ENCODE data around the gene MSH2. TPM values are rescaled to one million over a fixed set of nuclear protein-coding genes. Genes with fewer than 3 reads are reported as not detected.
"Not testable (repeated sequence)": the region's sequence is repeated elsewhere in the genome, so short reads cannot be mapped to it uniquely, and the experiment has no call there.

Gene MSH2
- total and polyA plus RNA-seq, 2 donors (not counting 3 experiments of a cell fraction or from before 2014, with no cell fraction given): 9.7 to 30.5 TPM

GRCh38 chr2:47452761-47453160 lies 49.8 kb downstream of the MSH2 start:
- H3K9me1 ChIP-seq (replicated peaks; ENCODE audit: control insufficient read depth, extremely low read depth, insufficient read depth, low read length): no peaks in the 10 kb centered on the region
- H2AFZ ChIP-seq (ENCODE audit: low read depth, low read length): no peak overlapping the region
- peaks cover 0 to 3% of the 10 kb centered on the region in 2 experiments for H3K36me3 ChIP-seq (ENCODE audit: control insufficient read depth in 2 of 2, extremely low read depth in 1 of 2, insufficient read depth in 2 of 2, low read length in 2 of 2)
- POLR2A ChIA-PET: interaction anchor here (0.6 kb wide), 1 partner anchor 337 kb away, joined by 3 read pairs; no protein-coding TSS in a partner anchor
- H3K9ac ChIP-seq (replicated peaks; ENCODE audit: extremely low read depth, insufficient read depth, low read length): no peak overlapping the region
- CTCF ChIA-PET: no interaction called here
- H3K27me3 ChIP-seq (ENCODE audit: control insufficient read depth in 2 of 2, insufficient read depth in 2 of 2, low read length in 2 of 2): no peaks in the 10 kb centered on the region
- no peaks in the 10 kb centered on the region for H4K20me1 ChIP-seq (replicated peaks; ENCODE audit: control insufficient read depth, extremely low read depth, insufficient read depth, low read length)
- FAIRE-seq (peak; percentile 21), DNase-seq (ENCODE audit: low read depth, low spot score) (no peak)
- no peaks in the 10 kb centered on the region for H3K9me3 ChIP-seq (replicated peaks; ENCODE audit: control insufficient read depth, insufficient read depth, low read length)
- dilution Hi-C loops (cut with MboI; ENCODE audit: extremely low pct_ligation_motif_present, low sequenced_read_pairs) (no loop called here), intact Hi-C loops (cut with micrococcal nuclease) (no loop called here)
- BruUV-seq (replicated peaks): no TSS peak
- no peaks in the 10 kb centered on the region for H3K4me1 ChIP-seq (ENCODE audit: control insufficient read depth, extremely low read depth, insufficient read depth, low read length)
- TF ChIP-seq GATA2 (IDR thresholded peaks at IDR 0.05; ENCODE audit: insufficient read depth, insufficient read length, low read depth, low read length): no peak
- TF ChIP-seq, protein P1, sequence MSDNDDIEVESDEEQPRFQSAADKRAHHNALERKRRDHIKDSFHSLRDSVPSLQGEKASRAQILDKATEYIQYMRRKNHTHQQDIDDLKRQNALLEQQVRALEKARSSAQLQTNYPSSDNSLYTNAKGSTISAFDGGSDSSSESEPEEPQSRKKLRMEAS (IDR thresholded peaks at IDR 0.05; ENCODE audit: insufficient read depth, insufficient read length): no peak
- TF ChIP-seq POLR2AphosphoS5 (IDR thresholded peaks at IDR 0.05; ENCODE audit: insufficient read depth, low read depth, low read length): no peak
- no peak for TF ChIP-seq MYC (IDR thresholded peaks at IDR 0.05; ENCODE audit: low read depth, low read length)
- TF ChIP-seq FOS (IDR thresholded peaks at IDR 0.05; ENCODE audit: borderline replicate concordance, insufficient read depth, low read length): no peak
- no peak for TF ChIP-seq POLR2A (IDR thresholded peaks at IDR 0.05; ENCODE audit: low read depth, low read length)
- TF ChIP-seq EZH2 (IDR thresholded peaks at IDR 0.05; ENCODE audit: borderline replicate concordance, low read depth, low read length, severe bottlenecking): no peak
- TF ChIP-seq JUN (IDR thresholded peaks at IDR 0.05; ENCODE audit: borderline replicate concordance, insufficient read depth, insufficient read length, low read depth): no peak
- TF ChIP-seq, protein P2, sequence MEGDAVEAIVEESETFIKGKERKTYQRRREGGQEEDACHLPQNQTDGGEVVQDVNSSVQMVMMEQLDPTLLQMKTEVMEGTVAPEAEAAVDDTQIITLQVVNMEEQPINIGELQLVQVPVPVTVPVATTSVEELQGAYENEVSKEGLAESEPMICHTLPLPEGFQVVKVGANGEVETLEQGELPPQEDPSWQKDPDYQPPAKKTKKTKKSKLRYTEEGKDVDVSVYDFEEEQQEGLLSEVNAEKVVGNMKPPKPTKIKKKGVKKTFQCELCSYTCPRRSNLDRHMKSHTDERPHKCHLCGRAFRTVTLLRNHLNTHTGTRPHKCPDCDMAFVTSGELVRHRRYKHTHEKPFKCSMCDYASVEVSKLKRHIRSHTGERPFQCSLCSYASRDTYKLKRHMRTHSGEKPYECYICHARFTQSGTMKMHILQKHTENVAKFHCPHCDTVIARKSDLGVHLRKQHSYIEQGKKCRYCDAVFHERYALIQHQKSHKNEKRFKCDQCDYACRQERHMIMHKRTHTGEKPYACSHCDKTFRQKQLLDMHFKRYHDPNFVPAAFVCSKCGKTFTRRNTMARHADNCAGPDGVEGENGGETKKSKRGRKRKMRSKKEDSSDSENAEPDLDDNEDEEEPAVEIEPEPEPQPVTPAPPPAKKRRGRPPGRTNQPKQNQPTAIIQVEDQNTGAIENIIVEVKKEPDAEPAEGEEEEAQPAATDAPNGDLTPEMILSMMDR (IDR thresholded peaks at IDR 0.05; ENCODE audit: extremely low read depth in 1 of 2, insufficient read depth in 1 of 2, low read depth in 1 of 2, low read length in 2 of 2): no peak
- no peak overlapping the region for H3K4me2 ChIP-seq (ENCODE audit: insufficient read depth, low read length)
- H3K79me2 ChIP-seq (ENCODE audit: control insufficient read depth, insufficient read depth, low read length): no peaks in the 10 kb centered on the region
- H3K27ac ChIP-seq (ENCODE audit: insufficient read depth, low read depth, low read length): no peak overlapping the region
- H3K4me3 ChIP-seq (replicated peaks in 1 of 3; ENCODE audit: insufficient read depth in 1 of 3, low read depth in 1 of 3, low read length in 3 of 3): no peak overlapping the region

- intact Hi-C loops (cut with micrococcal nuclease); H3K27me3 ChIP-seq (ENCODE audit: control insufficient read depth in 2 of 2, insufficient read depth in 2 of 2, low read length in 2 of 2); H4K20me1 ChIP-seq (replicated peaks; ENCODE audit: control insufficient read depth, extremely low read depth, insufficient read depth, low read length); dilution Hi-C loops (cut with MboI; ENCODE audit: extremely low pct_ligation_motif_present, low sequenced_read_pairs); POLR2A ChIA-PET; H3K27ac ChIP-seq (ENCODE audit: insufficient read depth, low read depth, low read length); FAIRE-seq; H2AFZ ChIP-seq (ENCODE audit: low read depth, low read length); H3K9me3 ChIP-seq (replicated peaks; ENCODE audit: control insufficient read depth, insufficient read depth, low read length); H3K4me3 ChIP-seq (replicated peaks in 1 of 3; ENCODE audit: insufficient read depth in 1 of 3, low read depth in 1 of 3, low read length in 3 of 3); DNase-seq (ENCODE audit: low read depth, low spot score); H3K9ac ChIP-seq (replicated peaks; ENCODE audit: extremely low read depth, insufficient read depth, low read length); H3K4me2 ChIP-seq (ENCODE audit: insufficient read depth, low read length); H3K4me1 ChIP-seq (ENCODE audit: control insufficient read depth, extremely low read depth, insufficient read depth, low read length); BruUV-seq (replicated peaks); H3K9me1 ChIP-seq (replicated peaks; ENCODE audit: control insufficient read depth, extremely low read depth, insufficient read depth, low read length); H3K79me2 ChIP-seq (ENCODE audit: control insufficient read depth, insufficient read depth, low read length); H3K36me3 ChIP-seq (ENCODE audit: control insufficient read depth in 2 of 2, extremely low read depth in 1 of 2, insufficient read depth in 2 of 2, low read length in 2 of 2); CTCF ChIA-PET: not testable (repeated sequence)
These were observed 51.9 kb downstream of the MSH2 start for GRCh38 chr2:47454818-47455217.
